Measurements from ENCODE around the gene CNTROB. TPM values are rescaled to one million over a fixed set of nuclear protein-coding genes. Genes with fewer than 3 reads are reported as not detected.

CNTROB gene
- total RNA-seq, 2 donors from 2014 or later, result 23.9 to 40.6 TPM

DNA sequence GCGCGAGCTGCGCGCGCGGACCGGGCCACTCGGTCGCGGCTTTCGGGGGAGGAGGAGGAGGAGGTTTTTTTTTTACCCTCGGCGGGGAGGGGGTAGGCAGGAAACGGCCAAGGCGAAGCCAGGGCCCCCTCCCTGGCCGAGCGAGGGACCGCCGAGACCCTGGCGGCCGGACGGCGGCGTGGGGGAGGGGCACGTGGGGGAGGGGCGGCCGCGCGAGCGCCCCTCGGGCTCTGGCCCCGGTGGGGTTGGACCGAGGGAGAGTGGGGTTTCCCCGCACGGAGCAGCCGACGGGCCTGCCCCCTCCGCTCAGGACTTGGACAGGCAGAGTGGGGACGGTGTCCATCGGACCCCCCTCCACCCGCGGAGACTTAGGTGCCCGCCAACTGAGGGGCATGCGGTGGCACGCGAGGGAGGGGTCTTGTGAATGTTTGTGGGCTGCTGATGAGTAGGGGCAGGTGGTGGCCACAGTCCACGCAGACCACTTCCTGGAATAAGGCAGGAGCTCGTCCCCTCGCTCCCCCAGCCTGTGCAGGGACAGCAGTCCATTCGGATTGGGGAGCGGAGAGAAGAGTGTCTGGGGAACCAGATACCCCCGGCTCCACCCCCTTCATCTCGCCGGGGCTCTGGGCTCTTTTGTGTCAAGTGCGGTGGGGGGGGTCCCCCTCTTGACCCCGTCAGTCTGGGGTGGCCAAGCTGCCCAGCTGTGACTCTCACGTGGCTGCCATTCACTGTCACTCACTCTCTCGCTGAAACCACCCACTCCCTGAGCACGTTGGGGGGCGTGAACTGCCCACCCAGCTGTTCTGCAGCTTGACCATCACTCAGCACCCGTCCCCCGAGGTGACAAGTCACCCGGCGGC lies 46.4 kb upstream of the CNTROB start:
- Histone ChIP-seq H3K4me3 (peak overlapping the region; percentile 86), H3K9ac (ENCODE audit: low read depth in 2 of 2, low read length in 2 of 2) (peak overlapping the region; percentile 74 to 97), H3K27me3 (no peaks in the 10 kb centered on the region), H3K36me3 (no peaks in the 10 kb centered on the region), H3K27ac (peak overlapping the region; percentile 99), H3K4me1 (peaks cover 23% of the 10 kb centered on the region), H3K9me3 (no peaks in the 10 kb centered on the region)
- TF ChIP-seq, protein P1, sequence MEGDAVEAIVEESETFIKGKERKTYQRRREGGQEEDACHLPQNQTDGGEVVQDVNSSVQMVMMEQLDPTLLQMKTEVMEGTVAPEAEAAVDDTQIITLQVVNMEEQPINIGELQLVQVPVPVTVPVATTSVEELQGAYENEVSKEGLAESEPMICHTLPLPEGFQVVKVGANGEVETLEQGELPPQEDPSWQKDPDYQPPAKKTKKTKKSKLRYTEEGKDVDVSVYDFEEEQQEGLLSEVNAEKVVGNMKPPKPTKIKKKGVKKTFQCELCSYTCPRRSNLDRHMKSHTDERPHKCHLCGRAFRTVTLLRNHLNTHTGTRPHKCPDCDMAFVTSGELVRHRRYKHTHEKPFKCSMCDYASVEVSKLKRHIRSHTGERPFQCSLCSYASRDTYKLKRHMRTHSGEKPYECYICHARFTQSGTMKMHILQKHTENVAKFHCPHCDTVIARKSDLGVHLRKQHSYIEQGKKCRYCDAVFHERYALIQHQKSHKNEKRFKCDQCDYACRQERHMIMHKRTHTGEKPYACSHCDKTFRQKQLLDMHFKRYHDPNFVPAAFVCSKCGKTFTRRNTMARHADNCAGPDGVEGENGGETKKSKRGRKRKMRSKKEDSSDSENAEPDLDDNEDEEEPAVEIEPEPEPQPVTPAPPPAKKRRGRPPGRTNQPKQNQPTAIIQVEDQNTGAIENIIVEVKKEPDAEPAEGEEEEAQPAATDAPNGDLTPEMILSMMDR (IDR thresholded peaks at IDR 0.05), result no peak
- intact Hi-C loops (cut with DNase I), result no loop called here
- peak; percentile 67 for DNase-seq

DNA sequence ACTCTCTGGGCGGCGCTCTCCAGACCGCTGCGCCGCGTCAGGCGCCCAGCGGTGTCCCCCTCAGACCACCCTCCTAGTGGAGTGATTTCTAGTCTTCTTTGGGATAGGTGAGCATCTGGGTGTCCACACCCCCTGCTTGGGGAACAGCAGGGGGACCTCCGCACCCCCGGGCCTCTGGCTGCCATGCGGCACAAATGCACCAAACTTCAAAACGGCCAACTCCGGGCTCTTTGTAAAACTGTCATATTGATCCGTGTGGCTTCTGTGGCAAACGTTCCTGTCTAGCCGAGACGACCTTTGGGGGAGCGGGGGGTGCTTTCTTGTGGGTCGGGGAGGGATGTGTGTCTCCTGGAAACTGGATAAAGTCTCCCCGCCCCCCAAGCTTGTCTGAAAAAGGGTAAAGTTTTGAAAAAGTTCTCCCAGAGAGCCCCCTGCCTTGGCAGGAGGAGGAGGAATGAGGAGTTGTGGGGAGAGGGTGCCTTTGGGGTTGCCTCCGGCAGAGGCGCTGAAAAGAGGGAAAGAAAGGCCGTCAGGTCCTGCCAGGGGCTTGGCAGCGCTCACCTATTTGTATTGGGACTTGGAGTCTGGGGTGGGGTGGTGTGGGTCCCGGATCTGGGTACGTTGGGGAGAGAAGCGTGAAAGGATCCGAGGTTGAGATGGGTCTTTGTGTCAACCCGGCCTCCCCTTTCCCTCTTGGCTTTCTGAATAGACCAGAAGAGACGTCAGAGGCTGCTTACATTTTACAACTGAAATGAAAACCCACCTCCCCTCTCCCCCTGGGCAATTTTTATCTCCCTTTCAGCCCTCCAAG lies 45.6 kb upstream of the CNTROB start:
- Histone ChIP-seq H3K9ac (ENCODE audit: low read depth in 2 of 2, low read length in 2 of 2) (peak overlapping the region; percentile 74 to 97), H3K4me3 (peak overlapping the region; percentile 86), H3K9me3 (no peaks in the 10 kb centered on the region), H3K36me3 (peaks cover 7% of the 10 kb centered on the region), H3K27ac (peak overlapping the region; percentile 99), H3K4me1 (peaks cover 23% of the 10 kb centered on the region), H3K27me3 (no peaks in the 10 kb centered on the region)
- TF ChIP-seq, protein P1 (IDR thresholded peaks at IDR 0.05), result no peak
- DNase-seq, result peak; percentile 65
- intact Hi-C loops (cut with DNase I), result no loop called here

DNA sequence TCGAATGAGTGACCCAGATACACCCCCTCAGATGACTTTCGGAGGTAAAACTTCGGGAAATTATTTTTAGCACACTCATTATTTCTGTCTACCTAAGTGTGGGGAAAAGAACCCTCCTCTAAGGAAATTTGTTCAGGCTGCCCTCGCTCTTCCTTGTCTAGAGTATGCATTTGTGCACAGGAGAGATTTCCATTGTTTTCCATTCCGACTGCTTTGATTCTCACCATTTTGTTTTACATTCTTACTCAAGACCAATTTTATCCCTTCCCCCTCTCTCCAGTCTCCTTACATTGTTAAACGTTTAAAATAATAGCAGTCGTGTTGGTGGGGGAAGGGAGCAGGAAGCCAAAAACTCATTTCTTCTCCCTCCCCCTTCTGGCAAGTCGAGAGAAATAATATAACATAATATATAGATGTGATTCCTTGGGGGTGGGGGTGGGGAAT lies 44.9 kb upstream of the CNTROB start:
- Histone ChIP-seq H3K27ac (peak overlapping the region; percentile 99), H3K4me1 (peaks cover 23% of the 10 kb centered on the region), H3K4me3 (peak overlapping the region; percentile 86), H3K36me3 (peaks cover 7% of the 10 kb centered on the region), H3K9ac (ENCODE audit: low read depth in 2 of 2, low read length in 2 of 2) (peak overlapping the region; percentile 74 to 97), H3K9me3 (no peaks in the 10 kb centered on the region), H3K27me3 (no peaks in the 10 kb centered on the region)
- TF ChIP-seq, protein P1 (IDR thresholded peaks at IDR 0.05), result no peak
- intact Hi-C loops (cut with DNase I), result no loop called here
- DNase-seq, result no peak

DNA sequence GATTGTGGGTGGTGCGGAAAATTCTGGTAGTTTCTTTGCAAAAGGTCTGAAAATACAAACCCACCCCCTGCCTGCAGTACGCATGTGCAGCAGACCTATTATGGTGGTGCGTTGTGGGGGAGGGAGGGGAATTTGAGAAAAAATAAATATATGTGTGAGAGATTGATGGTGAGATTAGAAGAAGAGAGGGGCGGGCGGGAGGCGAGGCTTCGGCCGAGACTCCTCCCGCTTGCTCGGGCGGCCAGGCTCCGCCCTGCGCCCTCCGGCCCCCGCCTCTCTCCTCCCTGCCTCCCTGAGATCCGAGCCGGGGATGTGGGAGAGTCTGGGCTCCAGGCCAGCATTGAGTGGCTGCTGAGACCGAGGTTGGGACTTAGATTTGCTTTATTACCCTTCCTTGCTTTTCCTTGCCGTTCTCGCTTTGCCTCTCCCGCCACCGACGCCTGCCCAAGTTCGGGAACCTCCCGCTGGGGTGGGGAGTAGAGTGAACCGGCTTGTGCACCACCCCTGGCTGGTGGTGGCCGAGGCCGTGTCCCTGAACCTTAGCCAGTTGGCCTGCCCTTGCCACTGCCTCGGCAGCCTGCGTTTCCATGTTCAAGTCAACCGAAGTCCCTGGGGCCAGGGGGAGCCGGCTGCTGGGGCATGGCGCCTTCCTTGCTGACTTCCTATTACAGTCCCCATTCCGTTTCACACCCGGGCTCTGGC lies 44.4 kb upstream of the CNTROB start:
- Histone ChIP-seq H3K4me1 (peaks cover 23% of the 10 kb centered on the region), H3K27me3 (no peaks in the 10 kb centered on the region), H3K9ac (ENCODE audit: low read depth in 2 of 2, low read length in 2 of 2) (peak overlapping the region; percentile 65 to 97), H3K9me3 (no peaks in the 10 kb centered on the region), H3K36me3 (peaks cover 7% of the 10 kb centered on the region), H3K27ac (peak overlapping the region; percentile 99), H3K4me3 (peak overlapping the region; percentile 86)
- intact Hi-C loops (cut with DNase I), result no loop called here
- DNase-seq, result peak; percentile 95
- TF ChIP-seq, protein P1 (IDR thresholded peaks at IDR 0.05), result no peak

All from colonic mucosa (tissue), 4 donors.